ENCODE measurements around the gene GPD1L. TPM values are rescaled to one million over a fixed set of nuclear protein-coding genes. Genes with fewer than 3 reads are reported as not detected.

GPD1L gene
- total and polyA plus RNA-seq, 11 donors, result 97.4 to 340 (median 164) TPM

DNA sequence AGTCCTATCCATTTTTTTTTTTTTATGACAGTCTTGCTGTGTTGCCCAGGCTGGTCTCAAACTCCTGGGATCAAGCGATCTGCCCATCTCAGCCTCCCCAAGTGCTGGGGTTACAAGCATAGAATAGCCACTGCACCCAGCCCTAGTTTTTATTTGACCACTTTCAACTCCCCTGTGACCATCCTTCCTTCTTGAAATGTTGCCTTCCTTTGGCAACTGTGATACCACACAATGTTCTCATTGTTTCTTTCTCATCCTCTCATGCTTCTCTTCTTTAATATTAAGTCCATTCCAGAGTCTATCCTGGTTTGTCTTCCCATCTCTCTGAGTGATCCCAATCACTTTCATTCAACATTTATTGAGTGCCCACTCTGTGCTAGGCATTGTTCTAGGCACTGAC, 7.9 kb upstream of the GPD1L start:
- Histone ChIP-seq H3K36me3 (no peaks in the 10 kb centered on the region), H3K9me3 (peaks cover 0 to 28% (median 18%) of the 10 kb centered on the region in 12 donors), H3K27me3 (no peaks in the 10 kb centered on the region), H3K4me3 (no peak overlapping the region), H3K4me1 (no peaks in the 10 kb centered on the region), H3K27ac (no peak overlapping the region)
- intact Hi-C loops (cut with DNase I), result no loop called here
- 92 to 100% (median 97%) methylated on average over 1 of the region's 1 CpG for WGBS, 4 donors
- DNase-seq (no peak), ATAC-seq (no peak)
- TF ChIP-seq POLR2A (IDR thresholded peaks at IDR 0.05), result no peak
- TF ChIP-seq, protein P1, sequence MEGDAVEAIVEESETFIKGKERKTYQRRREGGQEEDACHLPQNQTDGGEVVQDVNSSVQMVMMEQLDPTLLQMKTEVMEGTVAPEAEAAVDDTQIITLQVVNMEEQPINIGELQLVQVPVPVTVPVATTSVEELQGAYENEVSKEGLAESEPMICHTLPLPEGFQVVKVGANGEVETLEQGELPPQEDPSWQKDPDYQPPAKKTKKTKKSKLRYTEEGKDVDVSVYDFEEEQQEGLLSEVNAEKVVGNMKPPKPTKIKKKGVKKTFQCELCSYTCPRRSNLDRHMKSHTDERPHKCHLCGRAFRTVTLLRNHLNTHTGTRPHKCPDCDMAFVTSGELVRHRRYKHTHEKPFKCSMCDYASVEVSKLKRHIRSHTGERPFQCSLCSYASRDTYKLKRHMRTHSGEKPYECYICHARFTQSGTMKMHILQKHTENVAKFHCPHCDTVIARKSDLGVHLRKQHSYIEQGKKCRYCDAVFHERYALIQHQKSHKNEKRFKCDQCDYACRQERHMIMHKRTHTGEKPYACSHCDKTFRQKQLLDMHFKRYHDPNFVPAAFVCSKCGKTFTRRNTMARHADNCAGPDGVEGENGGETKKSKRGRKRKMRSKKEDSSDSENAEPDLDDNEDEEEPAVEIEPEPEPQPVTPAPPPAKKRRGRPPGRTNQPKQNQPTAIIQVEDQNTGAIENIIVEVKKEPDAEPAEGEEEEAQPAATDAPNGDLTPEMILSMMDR (IDR thresholded peaks at IDR 0.05), result no peak

DNA sequence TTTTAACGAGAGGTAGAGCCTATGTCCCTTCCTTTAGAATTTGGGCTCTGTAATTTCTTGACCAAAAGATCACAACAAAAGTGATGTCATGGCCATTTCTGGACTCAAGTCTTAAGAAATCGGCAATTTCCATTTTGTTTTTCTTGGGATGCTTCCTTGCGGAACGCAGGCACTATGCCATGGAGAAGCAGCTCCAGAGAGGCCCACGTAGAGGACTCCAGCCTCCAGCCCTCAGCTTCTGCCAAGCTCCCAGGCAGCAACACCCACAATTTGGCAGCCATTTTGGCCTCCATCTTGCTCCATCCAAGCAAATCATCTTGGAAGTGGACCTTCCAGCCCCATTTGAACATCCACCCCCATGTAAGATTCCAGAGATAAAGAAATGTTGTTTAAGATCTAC, 6.0 kb upstream of the GPD1L start:
- no peak overlapping the region for H3K4me3 ChIP-seq
- TF ChIP-seq, protein P1 (IDR thresholded peaks at IDR 0.05), result no peak
- TF ChIP-seq POLR2A (IDR thresholded peaks at IDR 0.05), result no peak
- no peaks in the 10 kb centered on the region for H3K27me3 ChIP-seq
- intact Hi-C loops (cut with DNase I), result loop anchor here in 1 of 10 donors (10.0 kb wide), 1 partner anchor 56 kb away; no protein-coding TSS in a partner anchor
- ATAC-seq (no peak), DNase-seq (no peak)
- no peaks in the 10 kb centered on the region for H3K4me1 ChIP-seq
- no peaks in the 10 kb centered on the region for H3K36me3 ChIP-seq
- WGBS, 4 donors, result 74 to 85% (median 79%) methylated on average over 5 of the region's 5 CpGs
- H3K9me3 ChIP-seq, result peaks cover 0 to 28% (median 18%) of the 10 kb centered on the region in 12 donors
- no peak overlapping the region for H3K27ac ChIP-seq

DNA sequence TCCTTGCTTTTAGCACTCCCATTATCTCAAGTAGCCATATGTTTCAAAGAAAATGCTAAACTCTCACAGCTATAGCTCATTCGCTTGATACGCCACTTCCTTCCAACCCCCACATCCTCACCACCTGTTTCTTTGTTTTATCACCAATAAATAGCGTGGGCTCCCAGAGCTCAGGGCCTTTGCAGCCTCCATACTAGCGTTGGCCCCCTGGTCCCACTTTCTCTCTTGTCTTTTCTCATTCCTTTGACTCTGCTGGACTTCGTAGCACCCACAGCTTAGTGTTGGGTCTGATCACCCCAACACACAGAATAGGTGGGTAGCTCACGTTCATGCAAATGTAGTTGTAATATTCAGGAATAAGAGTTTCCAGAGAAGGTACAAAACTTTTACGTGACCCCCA, 4.1 kb upstream of the GPD1L start:
- no peak for ATAC-seq
- intact Hi-C loops (cut with DNase I), result loop anchor here in 1 of 10 donors (10.0 kb wide), 1 partner anchor 57 kb away; no protein-coding TSS in a partner anchor
- H3K9me3 ChIP-seq, result peaks cover 0 to 28% (median 18%) of the 10 kb centered on the region in 12 donors
- WGBS, 4 donors, result 91 to 93% (median 92%) methylated on average over 7 of the region's 7 CpGs
- H3K4me3 ChIP-seq, result no peak overlapping the region
- no peak for DNase-seq
- H3K36me3 ChIP-seq, result no peaks in the 10 kb centered on the region
- no peak for TF ChIP-seq POLR2A (IDR thresholded peaks at IDR 0.05)
- TF ChIP-seq, protein P1 (IDR thresholded peaks at IDR 0.05), result no peak
- no peaks in the 10 kb centered on the region for H3K27me3 ChIP-seq
- H3K27ac ChIP-seq, result no peak overlapping the region
- peaks cover 0 to 8% (median 6%) of the 10 kb centered on the region in 12 donors for H3K4me1 ChIP-seq

DNA sequence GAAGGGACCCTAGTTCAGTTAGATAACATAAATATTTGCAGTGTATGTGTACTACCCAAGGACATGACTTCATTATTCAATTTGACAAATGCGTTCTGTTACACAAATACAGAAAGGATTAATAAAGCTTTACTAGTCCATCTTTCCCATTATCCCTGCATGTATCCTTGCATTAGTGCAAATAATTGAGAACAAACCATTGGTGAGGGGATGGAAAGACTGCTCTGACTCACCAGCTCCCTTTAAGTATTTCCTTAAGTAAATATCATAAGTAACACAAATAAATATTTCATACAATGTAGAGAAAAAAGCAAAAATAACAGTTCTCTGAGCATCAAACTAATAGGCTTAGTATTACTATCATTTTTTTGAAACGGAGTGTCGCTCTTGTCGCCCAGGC, 1.9 kb upstream of the GPD1L start:
- WGBS, 4 donors, result 97 to 98% (median 97%) methylated on average over 4 of the region's 4 CpGs
- peaks cover 0 to 30% (median 22%) of the 10 kb centered on the region in 12 donors for H3K4me1 ChIP-seq
- TF ChIP-seq, protein P1 (IDR thresholded peaks at IDR 0.05), result no peak
- TF ChIP-seq POLR2A (IDR thresholded peaks at IDR 0.05), result no peak
- no peaks in the 10 kb centered on the region for H3K27me3 ChIP-seq
- no peaks in the 10 kb centered on the region for H3K36me3 ChIP-seq
- no peak for ATAC-seq
- peaks cover 0 to 28% (median 18%) of the 10 kb centered on the region in 12 donors for H3K9me3 ChIP-seq
- DNase-seq, result no peak
- intact Hi-C loops (cut with DNase I), result loop anchor here in 1 of 10 donors (10.0 kb wide), 1 partner anchor 60 kb away; no protein-coding TSS in a partner anchor
- no peak overlapping the region for H3K27ac ChIP-seq
- no peak overlapping the region for H3K4me3 ChIP-seq

Data from heart left ventricle (tissue), 16 donors.